Uterus (tissue), 2 donors: ENCODE results near the gene MBD5.

Experiments
- CTCF ChIP-seq, 4 experiments: fragments of 200-600 bp in 2 of 4; fragments of 450-650 bp in 2 of 4; sonication (generic) in 2 of 4; IDR thresholded peaks; one replicate each; pipeline ENCODE4 v1.5.1; 2016 to 2019; ENCODE audit warnings: antibody characterized with exemption in 4 of 4, mild to moderate bottlenecking in 2 of 4, moderate library complexity in 1 of 4
- POLR2A ChIP-seq, 2 donors: fragments of 450-650 bp; IDR thresholded peaks; one replicate each; pipeline ENCODE4 v1.6.1; 2016; ENCODE audit warnings: antibody characterized with exemption in 2 of 2, mild to moderate bottlenecking in 1 of 2, moderate library complexity in 1 of 2

GRCh38 chr2:148530350-148530749 lies 509.5 kb downstream of the MBD5 start:
- TF ChIP-seq POLR2A (IDR thresholded peaks at IDR 0.05) (no peak), CTCF (IDR thresholded peaks at IDR 0.05) (no peak)
